GM12878 (cell line): Measurements from ENCODE around the gene LBX1.

Experiments
- CTCF ChIP-seq, 3 experiments: IDR thresholded peaks in 2 of 3; conservative IDR thresholded peaks in 1 of 3; 2 replicates each; pipeline ENCODE4 v1.5.1; 2011; ENCODE audit warnings: low read depth in 3 of 3, low read length in 3 of 3, mild to moderate bottlenecking in 3 of 3, control low read depth in 2 of 3, moderate library complexity in 2 of 3, inconsistent platforms in 1 of 3, mixed read lengths in 1 of 3; ENCODE audit not compliant: control insufficient read depth in 2 of 3, insufficient read depth in 1 of 3; ENCODE audit errors: extremely low read depth in 1 of 3
- MAX ChIP-seq: IDR thresholded peaks from 2 replicates; pipeline ENCODE4 v1.6.1; 2012; ENCODE audit warnings: low read depth, low read length, improper control_type of control experiment
- MYC ChIP-seq: IDR thresholded peaks from 2 replicates; pipeline ENCODE4 v1.6.1; 2011; ENCODE audit warnings: mild to moderate bottlenecking, low read length, moderate library complexity, inconsistent platforms; ENCODE audit not compliant: insufficient read depth, insufficient replicate concordance, insufficient read length, severe bottlenecking
- RAD21 ChIP-seq: IDR thresholded peaks from 2 replicates; pipeline ENCODE4 v1.6.1; 2011; ENCODE audit warnings: mild to moderate bottlenecking, low read depth, low read length, moderate library complexity; ENCODE audit not compliant: insufficient read depth

GRCh38 chr10:101249171-101249581 lies 19.9 kb upstream of the LBX1 start:
- no peak for TF ChIP-seq CTCF (IDR thresholded peaks at IDR 0.05 in 2 of 3, conservative IDR thresholded peaks at IDR 0.05 in 1 of 3; ENCODE audit: control insufficient read depth in 2 of 3, extremely low read depth in 1 of 3, insufficient read depth in 1 of 3, low read depth in 3 of 3, low read length in 3 of 3)
- TF ChIP-seq MAX = no peak
- no peak for TF ChIP-seq RAD21
- no peak for TF ChIP-seq MYC
